BJ (cell line): Measurements from ENCODE around the gene CGB5. TPM values are rescaled to one million over a fixed set of nuclear protein-coding genes. Genes with fewer than 3 reads are reported as not detected.

Source experiments
- polyA plus RNA-seq: library from polyadenylated mRNA; depleted of rRNA; stranded (reverse); fragments of >200 nt; gene quantifications from 2 replicates; pipeline ENCODE4 v1.2.3, GENCODE V29; 2011; rRNA removed
- small RNA-seq: library from RNA; depleted of rRNA; stranded (forward); fragments of <200 nt; gene quantifications from one replicate; pipeline ENCODE3, GENCODE V24; 2012; ENCODE audit warnings: low replicate concordance, low read depth; ENCODE audit not compliant: insufficient read length

The CGB5 gene
- polyA plus RNA-seq, 1 experiment: not detected

Small RNA genes lying within 50 kb of the gene (small RNA-seq; reads per million reads assigned to genes)
- not detected for gene MIR6798
- gene RN7SL708P: not detected

Other genes with a start within 250 kb of the CGB5 start
- gene BCAT2, start 232.8 kb upstream of the CGB5 start, polyA plus RNA-seq: 32.1 and 52.2 TPM in 2 replicates
- gene HSD17B14, start 207.4 kb upstream of the CGB5 start, polyA plus RNA-seq: 7.4 and 7.6 TPM in 2 replicates
- gene PLEKHA4, start 175.2 kb upstream of the CGB5 start, polyA plus RNA-seq: 3.3 and 5.4 TPM in 2 replicates
- gene PPP1R15A, start 171.4 kb upstream of the CGB5 start, polyA plus RNA-seq: 24.7 and 43.0 TPM in 2 replicates
- 0.07 and 0.10 TPM in 2 replicates for gene TULP2, start 145.1 kb upstream of the CGB5 start, polyA plus RNA-seq
- 145 and 305 TPM in 2 replicates for gene NUCB1, start 143.5 kb upstream of the CGB5 start, polyA plus RNA-seq
- not detected in 2 replicates for gene DHDH, start 110.1 kb upstream of the CGB5 start, polyA plus RNA-seq
- 141 and 159 TPM in 2 replicates for gene BAX, start 89.0 kb upstream of the CGB5 start, polyA plus RNA-seq
- gene FTL, start 78.5 kb upstream of the CGB5 start, polyA plus RNA-seq: 2,664 and 3,340 TPM in 2 replicates
- gene GYS1, start 50.5 kb upstream of the CGB5 start, polyA plus RNA-seq: 36.0 and 49.7 TPM in 2 replicates
- gene RUVBL2, start 50.0 kb upstream of the CGB5 start, polyA plus RNA-seq: 138 and 221 TPM in 2 replicates
- not detected in 2 replicates for gene LHB, start 26.8 kb upstream of the CGB5 start, polyA plus RNA-seq
- not detected in 2 replicates for gene CGB3, start 19.5 kb upstream of the CGB5 start, polyA plus RNA-seq
- gene CGB2, start 12.0 kb upstream of the CGB5 start, polyA plus RNA-seq: not detected in 2 replicates
- gene CGB1, start 7.0 kb upstream of the CGB5 start, polyA plus RNA-seq: not detected in 2 replicates
- gene CGB8, start 5.3 kb downstream of the CGB5 start, polyA plus RNA-seq: 0.22 TPM in 1 of 2 replicates, not detected in the other
- 0.27 and 0.28 TPM in 2 replicates for gene CGB7, start 13.9 kb downstream of the CGB5 start, polyA plus RNA-seq
- gene NTF4, start 21.0 kb downstream of the CGB5 start, polyA plus RNA-seq: 0.10 TPM in 1 of 2 replicates, not detected in the other
- not detected in 2 replicates for gene KCNA7, start 28.9 kb downstream of the CGB5 start, polyA plus RNA-seq
- gene SNRNP70, start 41.6 kb downstream of the CGB5 start, polyA plus RNA-seq: 125 and 268 TPM in 2 replicates
- gene LIN7B, start 70.5 kb downstream of the CGB5 start, polyA plus RNA-seq: 6.7 and 9.4 TPM in 2 replicates
- gene C19orf73, start 75.3 kb downstream of the CGB5 start, polyA plus RNA-seq: 0.67 and 0.94 TPM in 2 replicates
- gene PPFIA3, start 75.7 kb downstream of the CGB5 start, polyA plus RNA-seq: 0.75 and 1.4 TPM in 2 replicates
- gene HRC, start 111.5 kb downstream of the CGB5 start, polyA plus RNA-seq: 0.07 and 0.25 TPM in 2 replicates
- gene TRPM4, start 113.9 kb downstream of the CGB5 start, polyA plus RNA-seq: 12.8 and 17.6 TPM in 2 replicates